Activated CD4-positive, alpha-beta T cell treated with anti-CD3 and anti-CD28 coated beads, Interleukin-2, amount 50 U/mL, for 1 hour (primary cell): ENCODE results near the gene CCDC201.
"Not testable (repeated sequence)": the region's sequence is repeated elsewhere in the genome, so short reads cannot be mapped to it uniquely, and the experiment has no call there.

Experiments
- DNase-seq: peaks from one replicate; pipeline ENCODE4 v3.0.0-alpha.2; 2020

Gene CCDC201

DNA sequence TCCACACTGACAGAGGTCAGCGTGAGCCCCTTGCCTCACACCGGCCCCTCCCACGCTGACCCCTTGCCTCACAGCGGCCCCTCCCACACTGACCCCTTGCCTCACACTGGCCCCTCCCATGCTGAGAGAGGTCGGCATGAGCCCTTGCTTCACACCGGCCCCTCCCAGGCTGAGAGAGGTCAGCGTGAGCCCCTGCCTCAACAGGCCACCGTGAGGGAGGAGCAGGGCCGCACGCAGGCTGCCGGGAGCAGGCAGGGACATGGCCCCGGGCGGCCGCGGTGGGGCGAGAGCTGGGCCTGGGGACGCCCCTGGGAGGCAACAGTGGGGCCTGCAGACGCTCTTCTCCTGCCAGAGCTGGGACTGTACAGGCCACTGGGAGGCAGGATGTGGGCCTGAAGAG, 59.1 kb downstream of the CCDC201 start:
- DNase-seq, result not testable (repeated sequence)

DNA sequence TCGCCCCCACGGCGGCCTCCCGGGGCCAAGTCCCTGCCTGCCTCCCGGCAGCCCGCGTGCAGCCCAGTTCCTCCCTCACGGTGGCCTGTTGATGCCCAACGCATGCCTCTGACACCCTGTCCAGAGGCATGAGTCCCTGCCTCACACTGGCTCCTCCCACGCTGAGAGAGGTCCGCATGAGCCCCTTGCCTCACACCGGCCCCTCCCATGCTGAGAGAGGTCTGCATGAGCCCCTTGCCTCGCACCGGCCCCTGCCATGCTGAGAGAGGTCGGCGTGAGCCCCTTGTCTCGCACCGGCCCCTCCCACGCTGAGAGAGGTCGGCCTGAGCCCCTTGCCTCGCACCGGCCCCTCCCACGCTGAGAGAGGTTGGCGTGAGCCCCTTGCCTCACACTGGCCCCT, 59.9 kb downstream of the CCDC201 start:
- no peak for DNase-seq

DNA sequence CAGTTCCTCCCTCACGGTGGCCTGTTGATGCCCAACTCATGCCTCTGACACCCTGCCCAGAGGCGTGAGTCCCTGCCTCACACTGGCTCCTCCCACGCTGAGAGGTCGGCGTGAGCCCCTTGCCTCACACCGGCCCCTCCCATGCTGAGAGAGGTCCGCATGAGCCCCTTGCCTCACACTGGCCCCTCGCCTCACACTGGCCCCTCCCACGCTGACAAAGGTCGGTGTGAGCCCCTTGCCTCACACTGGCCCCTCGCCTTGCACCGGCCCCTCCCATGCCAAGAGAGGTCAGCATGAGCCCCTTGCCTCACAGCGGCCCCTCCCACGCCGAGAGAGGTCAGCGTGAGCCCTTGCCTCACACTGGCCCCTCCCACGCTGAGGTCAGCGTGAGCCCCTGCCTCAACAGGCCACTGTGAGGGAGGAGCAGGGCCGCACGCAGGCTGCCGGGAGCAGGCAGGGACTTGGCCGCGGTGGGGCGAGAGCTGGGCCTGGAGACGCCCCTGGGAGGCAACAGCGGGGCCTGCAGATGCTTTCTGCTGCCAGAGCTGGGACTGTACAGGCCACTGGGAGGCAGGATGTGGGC, 61.1 kb downstream of the CCDC201 start:
- not testable (repeated sequence) for DNase-seq

DNA sequence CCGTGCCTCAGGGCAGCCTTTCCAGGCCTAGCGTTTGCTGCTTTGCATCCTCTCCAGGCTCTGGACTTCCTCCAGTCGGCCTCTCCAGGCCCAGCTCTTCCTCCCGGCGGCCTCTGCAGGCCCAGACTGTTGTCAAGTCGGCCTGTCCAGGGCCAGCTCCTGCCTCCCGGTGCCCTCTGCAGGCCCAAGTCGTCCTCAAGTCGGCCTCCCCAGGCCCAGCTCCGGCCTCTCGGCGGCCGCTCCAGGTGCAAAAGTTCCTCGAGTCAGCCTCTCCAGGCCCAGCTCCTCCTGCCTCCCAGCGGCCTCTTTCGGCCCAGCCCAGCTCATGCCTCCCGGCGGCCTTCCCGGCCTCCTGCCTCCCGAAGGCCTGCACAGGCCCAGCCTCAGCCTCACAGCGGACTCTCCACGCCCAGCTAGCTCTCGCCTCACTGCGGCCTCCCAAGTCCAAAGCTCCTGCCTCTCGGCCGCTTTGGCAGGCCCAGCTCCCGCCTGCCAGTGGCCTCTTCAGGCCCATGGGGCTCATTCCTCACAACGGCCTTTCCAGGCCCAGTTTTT, 62.4 kb downstream of the CCDC201 start:
- not testable (repeated sequence) for DNase-seq
